Stomach (tissue), 4 donors: Measurements from ENCODE around the gene ZIC4.

Experiments
- EP300 ChIP-seq: sonication (generic); formaldehyde crosslinking; IDR thresholded peaks from one replicate; pipeline ENCODE4 v1.6.1; 2017; ENCODE audit warnings: antibody characterized with exemption
- POLR2A ChIP-seq, 4 donors: fragments of 450-650 bp; IDR thresholded peaks; one replicate each; pipeline ENCODE4 v1.6.1; 2016; ENCODE audit warnings: antibody characterized with exemption in 4 of 4, control low read depth in 2 of 4, mild to moderate bottlenecking in 1 of 4, moderate library complexity in 1 of 4
- POLR2AphosphoS5 ChIP-seq, 3 donors: sonication (generic); formaldehyde crosslinking; IDR thresholded peaks; one replicate each; pipeline ENCODE4 v1.6.1; 2016; ENCODE audit warnings: antibody characterized with exemption in 3 of 3
- TF ChIP-seq, protein P1 (sequence below), 7 experiments: fragments of 450-650 bp in 4 of 7; fragments of 200-600 bp in 3 of 7; sonication (generic) in 3 of 7; IDR thresholded peaks; one replicate each; pipeline ENCODE4 v1.5.1; 2016 to 2019; ENCODE audit warnings: antibody characterized with exemption in 7 of 7, control low read depth in 2 of 7, mild to moderate bottlenecking in 1 of 7

DNA sequence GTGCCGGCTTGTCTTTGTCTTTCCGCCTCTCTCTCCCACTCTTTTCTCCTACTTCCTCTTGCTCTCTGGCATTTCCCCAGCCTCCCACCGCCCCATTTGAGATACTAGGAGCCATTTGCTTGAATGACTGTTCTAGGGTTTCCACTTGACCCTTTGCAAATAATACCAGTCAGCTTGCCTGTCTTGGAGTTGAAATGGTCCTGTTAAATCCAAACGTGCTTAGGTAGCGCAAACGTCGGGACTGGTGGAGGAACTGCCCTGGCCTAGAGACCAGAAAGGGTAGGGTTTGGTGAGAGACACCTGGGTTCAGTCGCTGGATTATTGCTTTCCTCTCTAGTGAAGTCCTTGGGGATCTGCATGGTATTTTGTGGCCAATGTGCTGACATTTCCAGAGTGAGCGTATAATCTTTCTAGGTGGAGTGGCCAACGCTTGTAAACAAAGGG is 13.5 kb upstream of the ZIC4 start:
- TF ChIP-seq, protein P1, sequence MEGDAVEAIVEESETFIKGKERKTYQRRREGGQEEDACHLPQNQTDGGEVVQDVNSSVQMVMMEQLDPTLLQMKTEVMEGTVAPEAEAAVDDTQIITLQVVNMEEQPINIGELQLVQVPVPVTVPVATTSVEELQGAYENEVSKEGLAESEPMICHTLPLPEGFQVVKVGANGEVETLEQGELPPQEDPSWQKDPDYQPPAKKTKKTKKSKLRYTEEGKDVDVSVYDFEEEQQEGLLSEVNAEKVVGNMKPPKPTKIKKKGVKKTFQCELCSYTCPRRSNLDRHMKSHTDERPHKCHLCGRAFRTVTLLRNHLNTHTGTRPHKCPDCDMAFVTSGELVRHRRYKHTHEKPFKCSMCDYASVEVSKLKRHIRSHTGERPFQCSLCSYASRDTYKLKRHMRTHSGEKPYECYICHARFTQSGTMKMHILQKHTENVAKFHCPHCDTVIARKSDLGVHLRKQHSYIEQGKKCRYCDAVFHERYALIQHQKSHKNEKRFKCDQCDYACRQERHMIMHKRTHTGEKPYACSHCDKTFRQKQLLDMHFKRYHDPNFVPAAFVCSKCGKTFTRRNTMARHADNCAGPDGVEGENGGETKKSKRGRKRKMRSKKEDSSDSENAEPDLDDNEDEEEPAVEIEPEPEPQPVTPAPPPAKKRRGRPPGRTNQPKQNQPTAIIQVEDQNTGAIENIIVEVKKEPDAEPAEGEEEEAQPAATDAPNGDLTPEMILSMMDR (IDR thresholded peaks at IDR 0.05): no peak
- TF ChIP-seq POLR2AphosphoS5 (IDR thresholded peaks at IDR 0.05): no peak
- TF ChIP-seq POLR2A (IDR thresholded peaks at IDR 0.05): no peak
- TF ChIP-seq EP300: no peak
